ENCODE results near the gene SEMA3E. TPM values are rescaled to one million over a fixed set of nuclear protein-coding genes. Genes with fewer than 3 reads are reported as not detected.

SEMA3E gene
- total RNA-seq, 1 experiment from 2014 or later, result 2.5 TPM

DNA sequence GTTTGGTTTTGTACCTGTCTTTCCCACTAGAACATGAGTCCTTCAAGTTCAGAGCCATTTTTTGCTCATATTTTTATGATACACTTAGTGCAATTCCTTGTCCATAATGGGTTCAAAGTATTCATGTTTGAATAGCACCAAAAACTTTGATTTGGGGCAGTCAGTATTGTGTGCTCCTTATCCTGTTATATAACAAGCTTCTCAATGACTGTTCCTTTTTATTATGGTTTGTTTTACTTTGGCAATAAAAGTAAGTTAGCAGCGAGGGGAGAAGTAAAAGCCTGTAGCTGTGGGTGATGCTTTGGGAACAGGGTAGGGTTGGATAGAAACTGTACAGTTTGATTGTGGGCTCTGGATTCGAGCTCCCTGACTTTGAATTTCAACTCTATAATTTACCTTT, 311.9 kb downstream of the SEMA3E start:
- no peak for ATAC-seq
- Mint-ChIP-seq H3K9me3 (no peaks in the 10 kb centered on the region), H3K36me3 (no peaks in the 10 kb centered on the region), H3K4me1 (0 out of 2 replicates have a peak, but pooled peaks cover 4% of the 10 kb centered on the region), H3K4me3 (no peak overlapping the region), H3K27ac (no peak overlapping the region), H3K27me3 (ENCODE audit: low read depth) (no peaks in the 10 kb centered on the region)
- no peak for TF ChIP-seq NR2C2 (CRISPR knock-in tag; IDR thresholded peaks at IDR 0.05)
- TF ChIP-seq, protein P1, sequence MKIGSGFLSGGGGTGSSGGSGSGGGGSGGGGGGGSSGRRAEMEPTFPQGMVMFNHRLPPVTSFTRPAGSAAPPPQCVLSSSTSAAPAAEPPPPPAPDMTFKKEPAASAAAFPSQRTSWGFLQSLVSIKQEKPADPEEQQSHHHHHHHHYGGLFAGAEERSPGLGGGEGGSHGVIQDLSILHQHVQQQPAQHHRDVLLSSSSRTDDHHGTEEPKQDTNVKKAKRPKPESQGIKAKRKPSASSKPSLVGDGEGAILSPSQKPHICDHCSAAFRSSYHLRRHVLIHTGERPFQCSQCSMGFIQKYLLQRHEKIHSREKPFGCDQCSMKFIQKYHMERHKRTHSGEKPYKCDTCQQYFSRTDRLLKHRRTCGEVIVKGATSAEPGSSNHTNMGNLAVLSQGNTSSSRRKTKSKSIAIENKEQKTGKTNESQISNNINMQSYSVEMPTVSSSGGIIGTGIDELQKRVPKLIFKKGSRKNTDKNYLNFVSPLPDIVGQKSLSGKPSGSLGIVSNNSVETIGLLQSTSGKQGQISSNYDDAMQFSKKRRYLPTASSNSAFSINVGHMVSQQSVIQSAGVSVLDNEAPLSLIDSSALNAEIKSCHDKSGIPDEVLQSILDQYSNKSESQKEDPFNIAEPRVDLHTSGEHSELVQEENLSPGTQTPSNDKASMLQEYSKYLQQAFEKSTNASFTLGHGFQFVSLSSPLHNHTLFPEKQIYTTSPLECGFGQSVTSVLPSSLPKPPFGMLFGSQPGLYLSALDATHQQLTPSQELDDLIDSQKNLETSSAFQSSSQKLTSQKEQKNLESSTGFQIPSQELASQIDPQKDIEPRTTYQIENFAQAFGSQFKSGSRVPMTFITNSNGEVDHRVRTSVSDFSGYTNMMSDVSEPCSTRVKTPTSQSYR (CRISPR knock-in tag; IDR thresholded peaks at IDR 0.05), result no peak
- no peak for TF ChIP-seq NFE2L1 (CRISPR knock-in tag; IDR thresholded peaks at IDR 0.05)
- TF ChIP-seq, protein P2, sequence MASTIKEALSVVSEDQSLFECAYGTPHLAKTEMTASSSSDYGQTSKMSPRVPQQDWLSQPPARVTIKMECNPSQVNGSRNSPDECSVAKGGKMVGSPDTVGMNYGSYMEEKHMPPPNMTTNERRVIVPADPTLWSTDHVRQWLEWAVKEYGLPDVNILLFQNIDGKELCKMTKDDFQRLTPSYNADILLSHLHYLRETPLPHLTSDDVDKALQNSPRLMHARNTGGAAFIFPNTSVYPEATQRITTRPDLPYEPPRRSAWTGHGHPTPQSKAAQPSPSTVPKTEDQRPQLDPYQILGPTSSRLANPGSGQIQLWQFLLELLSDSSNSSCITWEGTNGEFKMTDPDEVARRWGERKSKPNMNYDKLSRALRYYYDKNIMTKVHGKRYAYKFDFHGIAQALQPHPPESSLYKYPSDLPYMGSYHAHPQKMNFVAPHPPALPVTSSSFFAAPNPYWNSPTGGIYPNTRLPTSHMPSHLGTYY (CRISPR knock-in tag; IDR thresholded peaks at IDR 0.05), result no peak
- TF ChIP-seq ZNF263 (CRISPR knock-in tag; IDR thresholded peaks at IDR 0.05; ENCODE audit: low read depth), result no peak
- no peak for DNase-seq (ENCODE audit: low spot score)
- POLR2A ChIA-PET, result no interaction called here
- CTCF ChIA-PET, result no interaction called here

DNA sequence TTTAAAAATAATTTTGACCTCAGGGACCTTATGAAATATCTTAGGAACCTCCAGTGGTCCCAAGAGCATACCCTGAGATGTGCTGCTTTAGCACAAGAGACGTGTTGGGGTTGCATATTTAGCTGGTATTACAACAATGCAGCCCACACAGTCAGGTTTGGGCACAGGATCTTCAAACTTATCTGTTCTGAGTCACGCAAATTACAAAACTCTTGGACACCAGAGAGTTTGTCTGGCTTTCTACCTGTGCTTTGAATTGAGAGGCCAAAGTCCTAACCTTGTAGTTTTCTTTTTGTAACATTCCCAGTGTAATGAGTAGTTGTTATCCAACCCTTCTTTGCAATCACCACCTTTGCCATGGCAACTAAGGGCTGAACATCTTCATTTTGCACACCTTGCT, 322.7 kb downstream of the SEMA3E start:
- Mint-ChIP-seq H3K36me3 (no peaks in the 10 kb centered on the region), H3K9me3 (no peaks in the 10 kb centered on the region), H3K27me3 (ENCODE audit: low read depth) (no peaks in the 10 kb centered on the region), H3K27ac (no peak overlapping the region), H3K4me3 (no peak overlapping the region), H3K4me1 (no peaks in the 10 kb centered on the region)
- TF ChIP-seq, protein P2 (CRISPR knock-in tag; IDR thresholded peaks at IDR 0.05), result no peak
- TF ChIP-seq GRHL2 (CRISPR knock-in tag; IDR thresholded peaks at IDR 0.05; ENCODE audit: insufficient replicate concordance, severe bottlenecking) (no peak), ELF4 (CRISPR knock-in tag; IDR thresholded peaks at IDR 0.05; ENCODE audit: low read depth) (no peak), GTF2I (CRISPR knock-in tag; conservative IDR thresholded peaks at IDR 0.05) (no peak), FOXK1 (CRISPR knock-in tag; IDR thresholded peaks at IDR 0.05) (no peak), NFE2L1 (CRISPR knock-in tag; IDR thresholded peaks at IDR 0.05) (no peak), FOXJ3 (CRISPR knock-in tag; IDR thresholded peaks at IDR 0.05; ENCODE audit: borderline replicate concordance) (no peak), ZNF138 (CRISPR knock-in tag; conservative IDR thresholded peaks at IDR 0.05) (no peak), NR1H2 (CRISPR knock-in tag; IDR thresholded peaks at IDR 0.05) (no peak), RORB (CRISPR knock-in tag; IDR thresholded peaks at IDR 0.05) (no peak), CREB1 (CRISPR knock-in tag; IDR thresholded peaks at IDR 0.05) (no peak), RELA (CRISPR knock-in tag; IDR thresholded peaks at IDR 0.05; ENCODE audit: borderline replicate concordance) (no peak)
- TF ChIP-seq, protein P3, sequence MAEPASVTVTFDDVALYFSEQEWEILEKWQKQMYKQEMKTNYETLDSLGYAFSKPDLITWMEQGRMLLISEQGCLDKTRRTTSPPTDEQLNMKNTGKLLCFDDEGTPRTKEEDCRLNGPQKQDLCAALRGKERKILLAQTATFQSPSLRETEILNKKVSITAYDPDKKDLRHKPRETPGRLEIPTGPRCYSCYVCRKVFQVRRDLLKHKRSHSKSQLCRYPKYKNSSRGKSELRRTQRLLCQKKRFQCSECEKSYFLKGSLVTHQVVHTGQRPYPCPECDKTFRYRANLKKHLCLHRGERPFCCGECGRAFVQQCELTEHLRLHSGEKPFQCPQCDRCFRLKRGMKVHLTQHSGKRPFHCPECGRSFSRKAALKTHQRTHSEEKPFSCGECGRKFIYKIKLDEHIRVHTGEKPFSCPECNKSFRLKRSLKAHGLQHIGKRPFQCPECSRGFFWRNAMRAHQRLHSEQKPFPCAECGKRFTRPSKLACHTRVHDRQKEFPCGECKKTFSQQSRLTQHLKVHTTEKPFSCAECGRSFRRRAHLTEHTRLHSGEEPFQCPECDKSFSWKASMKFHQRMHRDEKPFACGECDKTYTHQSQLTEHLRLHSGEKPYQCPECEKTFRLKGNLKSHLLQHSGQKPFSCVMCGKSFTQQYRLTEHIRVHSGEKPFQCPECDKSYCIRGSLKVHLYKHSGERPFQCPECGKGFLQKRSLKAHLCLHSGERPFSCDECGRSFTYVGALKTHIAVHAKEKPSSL (CRISPR knock-in tag; conservative IDR thresholded peaks at IDR 0.05), result no peak
- TF ChIP-seq, protein P4, sequence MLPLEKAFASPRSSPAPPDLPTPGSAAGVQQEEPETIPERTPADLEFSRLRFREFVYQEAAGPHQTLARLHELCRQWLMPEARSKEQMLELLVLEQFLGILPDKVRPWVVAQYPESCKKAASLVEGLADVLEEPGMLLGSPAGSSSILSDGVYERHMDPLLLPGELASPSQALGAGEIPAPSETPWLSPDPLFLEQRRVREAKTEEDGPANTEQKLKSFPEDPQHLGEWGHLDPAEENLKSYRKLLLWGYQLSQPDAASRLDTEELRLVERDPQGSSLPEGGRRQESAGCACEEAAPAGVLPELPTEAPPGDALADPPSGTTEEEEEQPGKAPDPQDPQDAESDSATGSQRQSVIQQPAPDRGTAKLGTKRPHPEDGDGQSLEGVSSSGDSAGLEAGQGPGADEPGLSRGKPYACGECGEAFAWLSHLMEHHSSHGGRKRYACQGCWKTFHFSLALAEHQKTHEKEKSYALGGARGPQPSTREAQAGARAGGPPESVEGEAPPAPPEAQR (CRISPR knock-in tag; IDR thresholded peaks at IDR 0.05), result no peak
- TF ChIP-seq, protein P5, sequence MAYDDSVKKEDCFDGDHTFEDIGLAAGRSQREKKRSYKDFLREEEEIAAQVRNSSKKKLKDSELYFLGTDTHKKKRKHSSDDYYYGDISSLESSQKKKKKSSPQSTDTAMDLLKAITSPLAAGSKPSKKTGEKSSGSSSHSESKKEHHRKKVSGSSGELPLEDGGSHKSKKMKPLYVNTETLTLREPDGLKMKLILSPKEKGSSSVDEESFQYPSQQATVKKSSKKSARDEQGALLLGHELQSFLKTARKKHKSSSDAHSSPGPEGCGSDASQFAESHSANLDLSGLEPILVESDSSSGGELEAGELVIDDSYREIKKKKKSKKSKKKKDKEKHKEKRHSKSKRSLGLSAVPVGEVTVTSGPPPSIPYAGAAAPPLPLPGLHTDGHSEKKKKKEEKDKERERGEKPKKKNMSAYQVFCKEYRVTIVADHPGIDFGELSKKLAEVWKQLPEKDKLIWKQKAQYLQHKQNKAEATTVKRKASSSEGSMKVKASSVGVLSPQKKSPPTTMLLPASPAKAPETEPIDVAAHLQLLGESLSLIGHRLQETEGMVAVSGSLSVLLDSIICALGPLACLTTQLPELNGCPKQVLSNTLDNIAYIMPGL (CRISPR knock-in tag; IDR thresholded peaks at IDR 0.05), result no peak
- TF ChIP-seq, protein P6, sequence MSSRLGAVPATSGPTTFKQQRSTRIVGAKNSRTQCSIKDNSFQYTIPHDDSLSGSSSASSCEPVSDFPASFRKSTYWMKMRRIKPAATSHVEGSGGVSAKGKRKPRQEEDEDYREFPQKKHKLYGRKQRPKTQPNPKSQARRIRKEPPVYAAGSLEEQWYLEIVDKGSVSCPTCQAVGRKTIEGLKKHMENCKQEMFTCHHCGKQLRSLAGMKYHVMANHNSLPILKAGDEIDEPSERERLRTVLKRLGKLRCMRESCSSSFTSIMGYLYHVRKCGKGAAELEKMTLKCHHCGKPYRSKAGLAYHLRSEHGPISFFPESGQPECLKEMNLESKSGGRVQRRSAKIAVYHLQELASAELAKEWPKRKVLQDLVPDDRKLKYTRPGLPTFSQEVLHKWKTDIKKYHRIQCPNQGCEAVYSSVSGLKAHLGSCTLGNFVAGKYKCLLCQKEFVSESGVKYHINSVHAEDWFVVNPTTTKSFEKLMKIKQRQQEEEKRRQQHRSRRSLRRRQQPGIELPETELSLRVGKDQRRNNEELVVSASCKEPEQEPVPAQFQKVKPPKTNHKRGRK (CRISPR knock-in tag; IDR thresholded peaks at IDR 0.05; ENCODE audit: borderline replicate concordance), result no peak
- ATAC-seq (no peak), DNase-seq (ENCODE audit: low spot score) (no peak)
- ChIA-PET POLR2A (no interaction called here), CTCF (no interaction called here)
